Lower leg skin (tissue), 4 donors: ENCODE data around the gene HOXB2. TPM values are rescaled to one million over a fixed set of nuclear protein-coding genes. Genes with fewer than 3 reads are reported as not detected.

Source experiments
- DNase-seq, 2 donors: peaks; one replicate each; pipeline ENCODE4 v3.0.0-alpha.2; 2019; ENCODE audit warnings: low spot score in 2 of 2
- H3K4me3 ChIP-seq: fragments of 200-600 bp; sonication (generic); 2 replicates; pipeline ENCODE4 v1.5.1; 2017; ENCODE audit warnings: mild to moderate bottlenecking, low read depth; ENCODE audit not compliant: poor library complexity, severe bottlenecking
- POLR2A ChIP-seq, 2 donors: fragments of 450-650 bp; IDR thresholded peaks; one replicate each; pipeline ENCODE4 v1.6.1; 2016 to 2017; ENCODE audit warnings: antibody characterized with exemption in 2 of 2, mild to moderate bottlenecking in 1 of 2, moderate library complexity in 1 of 2
- WGBS, 2 donors: methylation state at CpG; one replicate each; pipeline ENCODE4 v1.1.5; 2018; 5-methylcytosine and 5-hydroxymethylcytosine counted together
- intact Hi-C: fragments of 100-400 bp; cut with DNase I; formaldehyde crosslinking; loops from one replicate; pipeline ENCODE4 v1.15.0; 2023; ENCODE audit warnings: low total_unique reads
- total RNA-seq, 4 donors: library from RNA; depleted of rRNA; stranded (reverse); fragments of >200 nt; gene quantifications; one replicate each; pipeline ENCODE4 v1.1.0, GENCODE V29; 2016
- TF ChIP-seq, protein P1 (sequence below), 3 donors: fragments of 450-650 bp; IDR thresholded peaks; one replicate each; pipeline ENCODE4 v1.5.1; 2016; ENCODE audit warnings: antibody characterized with exemption in 3 of 3, mild to moderate bottlenecking in 3 of 3, moderate library complexity in 2 of 3

HOXB2 gene
- total RNA-seq, 4 donors from 2014 or later = 5.8 to 34.9 (median 20.9) TPM

- 72 to 84% methylated on average over 1 of the region's 1 CpG for WGBS, 2 donors
Observed at GRCh38 chr17:48571826-48572417, 27.0 kb upstream of the HOXB2 start.

DNA sequence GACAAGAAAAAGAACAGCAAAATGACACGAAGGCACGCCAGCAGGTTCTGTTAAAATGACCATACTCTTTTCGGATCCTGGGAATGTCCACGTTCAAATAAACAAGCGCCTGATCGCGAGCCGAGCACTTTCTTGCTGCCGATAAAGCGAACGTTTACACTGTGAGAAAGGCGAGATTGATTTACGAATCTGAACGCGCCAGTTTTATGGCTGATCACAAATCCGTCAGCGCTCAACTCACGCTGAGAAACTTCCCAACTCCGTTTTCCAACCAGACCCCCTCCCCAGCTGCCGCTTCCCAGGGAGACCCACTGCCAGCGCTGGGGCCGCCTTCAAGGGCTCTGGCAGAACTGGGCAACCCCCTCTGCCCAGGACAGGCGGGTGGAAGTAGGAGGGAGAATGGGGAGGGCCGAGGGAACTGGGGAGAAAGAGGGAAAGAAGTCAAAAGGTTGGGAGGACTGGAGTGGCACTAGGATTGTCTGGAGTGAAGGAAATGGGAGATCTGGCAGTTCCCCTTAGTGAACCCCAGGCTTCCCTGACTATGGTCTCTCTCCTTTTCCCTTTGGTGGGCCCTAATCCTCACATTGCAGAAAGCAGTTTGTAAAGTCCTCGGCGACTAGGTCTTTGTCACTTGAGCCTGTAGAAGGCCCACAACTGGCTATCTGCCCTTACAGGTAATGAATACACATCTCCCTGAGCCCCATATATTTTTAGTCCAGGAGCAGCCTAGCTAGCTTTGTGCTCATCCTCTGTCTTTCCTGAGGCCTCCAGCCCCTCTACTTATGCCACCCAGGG is 26.3 kb upstream of the HOXB2 start:
- no peak overlapping the region for H3K4me3 ChIP-seq
- 80 to 81% methylated on average over 26 of the region's 26 CpGs for WGBS, 2 donors
- intact Hi-C loops = no loop called here
- DNase-seq = no peak
- TF ChIP-seq, protein P1, sequence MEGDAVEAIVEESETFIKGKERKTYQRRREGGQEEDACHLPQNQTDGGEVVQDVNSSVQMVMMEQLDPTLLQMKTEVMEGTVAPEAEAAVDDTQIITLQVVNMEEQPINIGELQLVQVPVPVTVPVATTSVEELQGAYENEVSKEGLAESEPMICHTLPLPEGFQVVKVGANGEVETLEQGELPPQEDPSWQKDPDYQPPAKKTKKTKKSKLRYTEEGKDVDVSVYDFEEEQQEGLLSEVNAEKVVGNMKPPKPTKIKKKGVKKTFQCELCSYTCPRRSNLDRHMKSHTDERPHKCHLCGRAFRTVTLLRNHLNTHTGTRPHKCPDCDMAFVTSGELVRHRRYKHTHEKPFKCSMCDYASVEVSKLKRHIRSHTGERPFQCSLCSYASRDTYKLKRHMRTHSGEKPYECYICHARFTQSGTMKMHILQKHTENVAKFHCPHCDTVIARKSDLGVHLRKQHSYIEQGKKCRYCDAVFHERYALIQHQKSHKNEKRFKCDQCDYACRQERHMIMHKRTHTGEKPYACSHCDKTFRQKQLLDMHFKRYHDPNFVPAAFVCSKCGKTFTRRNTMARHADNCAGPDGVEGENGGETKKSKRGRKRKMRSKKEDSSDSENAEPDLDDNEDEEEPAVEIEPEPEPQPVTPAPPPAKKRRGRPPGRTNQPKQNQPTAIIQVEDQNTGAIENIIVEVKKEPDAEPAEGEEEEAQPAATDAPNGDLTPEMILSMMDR (IDR thresholded peaks at IDR 0.05) = no peak
- no peak for TF ChIP-seq POLR2A (IDR thresholded peaks at IDR 0.05)

More at GRCh38 chr17:48571826-48572417, 27.0 kb upstream of the HOXB2 start:
- TF ChIP-seq, protein P1 (IDR thresholded peaks at IDR 0.05) = no peak
- no peak for TF ChIP-seq POLR2A (IDR thresholded peaks at IDR 0.05)
- DNase-seq = no peak
- H3K4me3 ChIP-seq = no peak overlapping the region
- intact Hi-C loops = no loop called here

- intact Hi-C loops = no loop called here
- TF ChIP-seq, protein P1 (IDR thresholded peaks at IDR 0.05) = no peak
- no peak for TF ChIP-seq POLR2A (IDR thresholded peaks at IDR 0.05)
- no peak for DNase-seq
- no peak overlapping the region for H3K4me3 ChIP-seq
- 60 to 65% methylated on average over 19 of the region's 19 CpGs for WGBS, 2 donors
Observed at GRCh38 chr17:48570325-48571023, 25.6 kb upstream of the HOXB2 start.

DNA sequence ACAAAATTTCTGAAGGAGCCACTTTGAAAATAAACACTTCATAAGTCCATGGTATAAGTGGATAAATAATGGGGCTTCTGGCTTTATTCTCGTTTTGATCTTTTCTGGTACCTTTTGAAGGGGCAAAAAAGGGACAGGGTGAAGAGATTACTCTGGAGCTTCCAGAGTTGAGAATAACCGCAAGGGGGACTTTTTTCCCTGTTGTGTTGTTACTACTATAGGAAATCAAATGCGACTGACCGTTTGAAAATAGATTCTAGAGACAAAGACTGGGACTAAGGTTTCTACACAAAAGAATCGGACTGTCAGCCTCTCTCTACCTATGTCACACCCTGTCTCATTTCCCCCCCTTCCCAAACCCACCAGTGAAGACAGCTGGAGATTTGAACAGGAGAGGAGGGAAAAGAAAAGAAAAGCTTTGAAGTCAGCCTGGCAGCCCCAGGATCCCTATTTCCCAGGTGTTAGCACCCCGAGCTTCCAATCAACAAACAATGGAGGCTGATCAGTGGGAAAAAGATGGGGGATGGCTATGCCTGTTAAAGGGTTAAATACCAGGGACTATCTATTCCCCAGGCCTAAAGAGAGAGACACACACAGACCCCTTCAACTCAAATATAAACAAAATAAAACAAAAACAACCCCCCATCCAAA is 24.9 kb upstream of the HOXB2 start:
- WGBS, 2 donors = 80 to 84% methylated on average over 6 of the region's 6 CpGs
- no peak for DNase-seq
- no peak overlapping the region for H3K4me3 ChIP-seq
- TF ChIP-seq POLR2A (IDR thresholded peaks at IDR 0.05) = no peak
- TF ChIP-seq, protein P1 (IDR thresholded peaks at IDR 0.05) = no peak
- intact Hi-C loops = no loop called here

DNA sequence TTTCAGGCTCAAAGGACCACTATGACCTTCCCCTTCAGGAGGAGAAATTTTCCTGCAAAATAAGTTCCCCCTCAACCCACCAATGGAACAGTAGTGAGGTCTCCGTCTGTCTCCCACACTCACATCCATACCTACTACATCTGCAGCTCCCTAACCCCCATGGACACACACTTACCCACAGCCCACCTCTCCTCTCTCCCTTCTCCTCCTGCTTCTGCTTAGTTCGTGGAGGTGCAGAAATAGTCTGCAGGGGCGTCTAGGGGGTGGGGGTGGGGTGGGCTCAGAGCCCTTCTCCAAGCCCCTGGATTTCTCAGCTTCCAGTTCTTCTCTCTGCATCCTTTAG is 24.3 kb upstream of the HOXB2 start:
- no peak for DNase-seq
- intact Hi-C loops = no loop called here

More for the DNA sequence above, 24.3 kb upstream of the HOXB2 start:
- WGBS, 2 donors = 67 to 68% methylated on average over 3 of the region's 3 CpGs
- H3K4me3 ChIP-seq = no peak overlapping the region
- TF ChIP-seq POLR2A (IDR thresholded peaks at IDR 0.05) = no peak
- TF ChIP-seq, protein P1 (IDR thresholded peaks at IDR 0.05) = no peak
